ENCODE results near the gene CCR5AS.
A peak's percentile ranks its signal among the peaks of the same experiment; 100 is the strongest.
"Not testable (repeated sequence)": the region's sequence is repeated elsewhere in the genome, so short reads cannot be mapped to it uniquely, and the experiment has no call there.

The CCR5AS gene

GRCh38 chr3:46401579-46401978 is 5.3 kb downstream of the CCR5AS start:
- no peak for DNase-seq

- no peak for DNase-seq
These were observed 6.0 kb downstream of the CCR5AS start for GRCh38 chr3:46400846-46401245.

- DNase-seq: no peak
These were observed 6.7 kb downstream of the CCR5AS start for GRCh38 chr3:46400000-46400734.

- DNase-seq: no peak
These were observed 7.3 kb downstream of the CCR5AS start for GRCh38 chr3:46399557-46399956.

GRCh38 chr3:46399098-46399497 is 7.8 kb downstream of the CCR5AS start:
- no peak for DNase-seq

GRCh38 chr3:46398186-46398955 is 8.5 kb downstream of the CCR5AS start:
- no peak for DNase-seq

GRCh38 chr3:46397111-46397510 is 9.8 kb downstream of the CCR5AS start:
- DNase-seq: no peak

GRCh38 chr3:46395766-46396530 is 10.9 kb downstream of the CCR5AS start:
- no peak for DNase-seq

GRCh38 chr3:46395210-46395661 is 11.6 kb downstream of the CCR5AS start:
- no peak for DNase-seq

- DNase-seq: no peak
These were observed 13.1 kb downstream of the CCR5AS start for GRCh38 chr3:46393554-46394434.

- no peak for DNase-seq
These were observed 13.9 kb downstream of the CCR5AS start for GRCh38 chr3:46393011-46393410.

GRCh38 chr3:46391526-46391925 is 15.3 kb downstream of the CCR5AS start:
- DNase-seq: not testable (repeated sequence)

GRCh38 chr3:46389306-46389705 is 17.6 kb downstream of the CCR5AS start:
- no peak for DNase-seq

- not testable (repeated sequence) for DNase-seq
These were observed 18.0 kb downstream of the CCR5AS start for GRCh38 chr3:46388847-46389246.

- DNase-seq: no peak
These were observed 20.7 kb downstream of the CCR5AS start for GRCh38 chr3:46386205-46386604.

- no peak for DNase-seq
These were observed 22.9 kb downstream of the CCR5AS start for GRCh38 chr3:46383951-46384330.

GRCh38 chr3:46383211-46383950 is 23.5 kb downstream of the CCR5AS start:
- no peak for DNase-seq

- DNase-seq: no peak
These were observed 25.2 kb downstream of the CCR5AS start for GRCh38 chr3:46381625-46382024.

- DNase-seq: no peak
These were observed 26.2 kb downstream of the CCR5AS start for GRCh38 chr3:46380471-46381221.

GRCh38 chr3:46378426-46378942 is 28.4 kb downstream of the CCR5AS start:
- DNase-seq: peak; percentile 53

- no peak for DNase-seq
These were observed 31.1 kb downstream of the CCR5AS start for GRCh38 chr3:46375814-46376213.

All from activated effector memory CD4-positive, alpha-beta T cell treated with Interleukin-2 at 50 U/mL for 16 hours (primary cell).